HG03095 (cell line): ENCODE measurements around the gene KSR2.

Source experiments
- ATAC-seq: cut with Tn5 transposase; IDR thresholded peaks from one replicate; pipeline ENCODE4 v1.9.1; 2021; ENCODE audit warnings: moderate library complexity; ENCODE audit not compliant: unreplicated experiment

KSR2 gene

GRCh38 chr12:117507548-117507947 is 461.2 kb downstream of the KSR2 start:
- no peak for ATAC-seq

- no peak for ATAC-seq
These were observed 462.5 kb downstream of the KSR2 start for GRCh38 chr12:117506333-117506732.

- no peak for ATAC-seq
These were observed 466.2 kb downstream of the KSR2 start for GRCh38 chr12:117502633-117503032.

GRCh38 chr12:117502233-117502632 is 466.6 kb downstream of the KSR2 start:
- no peak for ATAC-seq

- ATAC-seq: no peak
These were observed 467.5 kb downstream of the KSR2 start for GRCh38 chr12:117501076-117501869.

GRCh38 chr12:117499759-117500485 is 468.9 kb downstream of the KSR2 start:
- no peak for ATAC-seq

GRCh38 chr12:117498880-117499279 is 469.9 kb downstream of the KSR2 start:
- no peak for ATAC-seq

- ATAC-seq: no peak
These were observed 470.5 kb downstream of the KSR2 start for GRCh38 chr12:117498256-117498655.

GRCh38 chr12:117497407-117497806 is 471.4 kb downstream of the KSR2 start:
- ATAC-seq: no peak

GRCh38 chr12:117494833-117495655 is 473.7 kb downstream of the KSR2 start:
- no peak for ATAC-seq

GRCh38 chr12:117491711-117492110 is 477.1 kb downstream of the KSR2 start:
- ATAC-seq: no peak

GRCh38 chr12:117490130-117490529 is 478.7 kb downstream of the KSR2 start:
- ATAC-seq: no peak

- ATAC-seq: no peak
These were observed 479.1 kb downstream of the KSR2 start for GRCh38 chr12:117489671-117490070.

- ATAC-seq: no peak
These were observed 481.7 kb downstream of the KSR2 start for GRCh38 chr12:117486840-117487659.

GRCh38 chr12:117485984-117486839 is 482.6 kb downstream of the KSR2 start:
- no peak for ATAC-seq

- ATAC-seq: no peak
These were observed 483.9 kb downstream of the KSR2 start for GRCh38 chr12:117484901-117485300.

- ATAC-seq: no peak
These were observed 485.3 kb downstream of the KSR2 start for GRCh38 chr12:117483501-117483900.

GRCh38 chr12:117481470-117481869 is 487.3 kb downstream of the KSR2 start:
- ATAC-seq: no peak

GRCh38 chr12:117476341-117476740 is 492.4 kb downstream of the KSR2 start:
- no peak for ATAC-seq

- ATAC-seq: no peak
These were observed 494.9 kb downstream of the KSR2 start for GRCh38 chr12:117473856-117474255.
